HEK293T (cell line): Measurements from ENCODE around the gene MS4A4A.

Experiments
- ARNT ChIP-seq: fragments of 450-650 bp; IDR thresholded peaks from 2 replicates; pipeline ENCODE4 v1.6.1; 2017; ENCODE audit warnings: mild to moderate bottlenecking
- BHLHE40 ChIP-seq: fragments of 450-650 bp; IDR thresholded peaks from 2 replicates; pipeline ENCODE4 v1.6.1; 2016; ENCODE audit warnings: mild to moderate bottlenecking, moderate library complexity, borderline replicate concordance
- CTBP1 ChIP-seq: fragments of 450-650 bp; IDR thresholded peaks from 2 replicates; pipeline ENCODE4 v1.6.1; 2016; ENCODE audit warnings: borderline replicate concordance
- ELF4 ChIP-seq: fragments of 450-650 bp; IDR thresholded peaks from 2 replicates; pipeline ENCODE4 v1.6.1; 2017; ENCODE audit warnings: antibody characterized with exemption
- FOXA1 ChIP-seq: fragments of 450-650 bp; IDR thresholded peaks from 2 replicates; pipeline ENCODE4 v1.6.1; 2016; ENCODE audit warnings: mild to moderate bottlenecking
- FOXK2 ChIP-seq: fragments of 450-650 bp; IDR thresholded peaks from 2 replicates; pipeline ENCODE4 v1.6.1; 2016; ENCODE audit warnings: mild to moderate bottlenecking
- FOXM1 ChIP-seq: fragments of 450-650 bp; IDR thresholded peaks from 2 replicates; pipeline ENCODE4 v1.6.1; 2017; ENCODE audit warnings: mild to moderate bottlenecking, borderline replicate concordance
- L3MBTL2 ChIP-seq: fragments of 450-650 bp; conservative IDR thresholded peaks from 2 replicates; pipeline ENCODE4 v1.6.1; 2016; ENCODE audit warnings: mild to moderate bottlenecking
- NFRKB ChIP-seq: fragments of 450-650 bp; IDR thresholded peaks from 2 replicates; pipeline ENCODE4 v1.6.1; 2016; ENCODE audit warnings: mild to moderate bottlenecking, moderate library complexity
- SP1 ChIP-seq: fragments of 450-650 bp; IDR thresholded peaks from 2 replicates; pipeline ENCODE4 v1.6.1; 2017
- SUZ12 ChIP-seq: fragments of 450-650 bp; IDR thresholded peaks from 2 replicates; pipeline ENCODE4 v1.6.1; 2016; ENCODE audit warnings: mild to moderate bottlenecking
- TARDBP ChIP-seq: fragments of 450-650 bp; IDR thresholded peaks from 2 replicates; pipeline ENCODE4 v1.6.1; 2016
- ZNF384 ChIP-seq: fragments of 450-650 bp; IDR thresholded peaks from 2 replicates; pipeline ENCODE4 v1.6.1; 2016
- TF ChIP-seq, protein P1 (sequence below): fragments of 450-650 bp; IDR thresholded peaks from 2 replicates; pipeline ENCODE4 v1.6.1; 2016

- TF ChIP-seq BHLHE40, result no peak
- no peak for TF ChIP-seq NFRKB
- no peak for TF ChIP-seq ARNT
- TF ChIP-seq, protein P1, sequence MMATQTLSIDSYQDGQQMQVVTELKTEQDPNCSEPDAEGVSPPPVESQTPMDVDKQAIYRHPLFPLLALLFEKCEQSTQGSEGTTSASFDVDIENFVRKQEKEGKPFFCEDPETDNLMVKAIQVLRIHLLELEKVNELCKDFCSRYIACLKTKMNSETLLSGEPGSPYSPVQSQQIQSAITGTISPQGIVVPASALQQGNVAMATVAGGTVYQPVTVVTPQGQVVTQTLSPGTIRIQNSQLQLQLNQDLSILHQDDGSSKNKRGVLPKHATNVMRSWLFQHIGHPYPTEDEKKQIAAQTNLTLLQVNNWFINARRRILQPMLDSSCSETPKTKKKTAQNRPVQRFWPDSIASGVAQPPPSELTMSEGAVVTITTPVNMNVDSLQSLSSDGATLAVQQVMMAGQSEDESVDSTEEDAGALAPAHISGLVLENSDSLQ, result no peak
- no peak for TF ChIP-seq FOXM1
- no peak for TF ChIP-seq SP1
- no peak for TF ChIP-seq FOXA1
- TF ChIP-seq ZNF384, result no peak
- no peak for TF ChIP-seq TARDBP
- TF ChIP-seq ELF4, result no peak
- TF ChIP-seq SUZ12, result no peak
- TF ChIP-seq FOXK2, result no peak
- no peak for TF ChIP-seq CTBP1
- TF ChIP-seq L3MBTL2, result no peak
Observed at GRCh38 chr11:60305906-60306619, 25.6 kb downstream of the MS4A4A start.
